GM10266 (cell line): Measurements from ENCODE around the gene XRCC1.

ENCODE experiments used
- DNase-seq: peaks from one replicate; pipeline ENCODE4 v3.0.0; 2012; ENCODE audit errors: extremely low spot score
- TF ChIP-seq, protein P1 (sequence below): IDR thresholded peaks from 2 replicates; pipeline ENCODE4 v1.5.1; 2012; ENCODE audit warnings: mild to moderate bottlenecking, low read depth; ENCODE audit not compliant: control insufficient read depth, insufficient read depth; ENCODE audit errors: missing control alignments

Gene XRCC1

DNA sequence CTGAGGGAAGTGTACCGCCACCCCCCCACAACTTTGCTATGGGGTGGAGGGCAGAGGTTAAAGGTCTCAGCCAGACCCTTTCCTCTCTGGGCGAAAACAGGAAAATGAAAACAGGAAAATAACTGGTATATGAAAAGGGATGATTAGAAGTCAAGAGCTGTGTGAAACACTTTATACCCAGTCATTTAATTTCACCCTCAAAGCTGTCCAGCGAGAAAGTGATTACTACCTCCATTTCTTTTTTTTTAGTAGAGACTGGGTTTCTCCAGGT lies 70.2 kb downstream of the XRCC1 start:
- DNase-seq: no peak

DNA sequence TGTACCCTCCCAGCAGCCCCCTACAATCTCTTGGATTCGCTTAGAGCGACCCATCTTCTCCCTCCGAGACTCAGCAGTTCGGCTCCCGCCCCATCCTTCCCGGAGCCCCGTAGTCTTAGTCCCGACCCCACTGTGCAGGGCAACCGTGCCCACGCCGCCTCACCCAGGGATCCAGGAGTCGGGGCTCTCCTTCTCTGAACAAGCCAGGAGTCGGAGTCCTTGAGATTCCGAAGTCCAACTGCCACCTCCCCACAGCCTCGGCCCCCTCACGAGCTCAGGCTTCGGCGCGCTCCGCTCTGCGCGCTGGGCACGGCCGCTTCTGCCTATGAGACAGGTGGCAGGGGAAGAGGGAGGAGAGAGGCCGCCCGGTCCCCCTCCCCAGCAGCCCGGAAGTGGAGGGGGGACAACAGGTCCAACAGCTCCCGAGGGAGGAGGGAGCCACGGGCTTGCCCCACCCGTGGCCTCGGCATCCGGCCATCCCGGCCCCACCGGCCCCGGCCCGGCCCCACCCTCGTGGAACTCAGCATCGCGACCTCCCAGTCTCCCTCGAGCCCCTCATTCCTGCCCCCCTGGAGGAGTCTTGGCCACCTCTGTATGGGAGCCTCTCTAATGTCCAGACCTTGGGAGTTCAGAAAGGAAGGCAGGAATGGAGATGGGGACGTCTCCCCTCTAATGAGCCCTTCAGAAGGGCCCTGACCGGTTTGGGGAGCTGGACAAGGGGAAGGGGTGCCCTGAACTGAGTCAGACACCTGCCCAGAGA lies 70.7 kb downstream of the XRCC1 start, which contains the start of gene PHLDB3:
TSS of gene PHLDB3 (minus strand) at position 321 of the 760 bp plus-strand sequence. CDS start 628 bp downstream, outside the sequence.
- no peak for DNase-seq
- TF ChIP-seq, protein P1, sequence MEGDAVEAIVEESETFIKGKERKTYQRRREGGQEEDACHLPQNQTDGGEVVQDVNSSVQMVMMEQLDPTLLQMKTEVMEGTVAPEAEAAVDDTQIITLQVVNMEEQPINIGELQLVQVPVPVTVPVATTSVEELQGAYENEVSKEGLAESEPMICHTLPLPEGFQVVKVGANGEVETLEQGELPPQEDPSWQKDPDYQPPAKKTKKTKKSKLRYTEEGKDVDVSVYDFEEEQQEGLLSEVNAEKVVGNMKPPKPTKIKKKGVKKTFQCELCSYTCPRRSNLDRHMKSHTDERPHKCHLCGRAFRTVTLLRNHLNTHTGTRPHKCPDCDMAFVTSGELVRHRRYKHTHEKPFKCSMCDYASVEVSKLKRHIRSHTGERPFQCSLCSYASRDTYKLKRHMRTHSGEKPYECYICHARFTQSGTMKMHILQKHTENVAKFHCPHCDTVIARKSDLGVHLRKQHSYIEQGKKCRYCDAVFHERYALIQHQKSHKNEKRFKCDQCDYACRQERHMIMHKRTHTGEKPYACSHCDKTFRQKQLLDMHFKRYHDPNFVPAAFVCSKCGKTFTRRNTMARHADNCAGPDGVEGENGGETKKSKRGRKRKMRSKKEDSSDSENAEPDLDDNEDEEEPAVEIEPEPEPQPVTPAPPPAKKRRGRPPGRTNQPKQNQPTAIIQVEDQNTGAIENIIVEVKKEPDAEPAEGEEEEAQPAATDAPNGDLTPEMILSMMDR: no peak

More for the DNA sequence above, 70.2 kb downstream of the XRCC1 start:
- TF ChIP-seq, protein P1: no peak

DNA sequence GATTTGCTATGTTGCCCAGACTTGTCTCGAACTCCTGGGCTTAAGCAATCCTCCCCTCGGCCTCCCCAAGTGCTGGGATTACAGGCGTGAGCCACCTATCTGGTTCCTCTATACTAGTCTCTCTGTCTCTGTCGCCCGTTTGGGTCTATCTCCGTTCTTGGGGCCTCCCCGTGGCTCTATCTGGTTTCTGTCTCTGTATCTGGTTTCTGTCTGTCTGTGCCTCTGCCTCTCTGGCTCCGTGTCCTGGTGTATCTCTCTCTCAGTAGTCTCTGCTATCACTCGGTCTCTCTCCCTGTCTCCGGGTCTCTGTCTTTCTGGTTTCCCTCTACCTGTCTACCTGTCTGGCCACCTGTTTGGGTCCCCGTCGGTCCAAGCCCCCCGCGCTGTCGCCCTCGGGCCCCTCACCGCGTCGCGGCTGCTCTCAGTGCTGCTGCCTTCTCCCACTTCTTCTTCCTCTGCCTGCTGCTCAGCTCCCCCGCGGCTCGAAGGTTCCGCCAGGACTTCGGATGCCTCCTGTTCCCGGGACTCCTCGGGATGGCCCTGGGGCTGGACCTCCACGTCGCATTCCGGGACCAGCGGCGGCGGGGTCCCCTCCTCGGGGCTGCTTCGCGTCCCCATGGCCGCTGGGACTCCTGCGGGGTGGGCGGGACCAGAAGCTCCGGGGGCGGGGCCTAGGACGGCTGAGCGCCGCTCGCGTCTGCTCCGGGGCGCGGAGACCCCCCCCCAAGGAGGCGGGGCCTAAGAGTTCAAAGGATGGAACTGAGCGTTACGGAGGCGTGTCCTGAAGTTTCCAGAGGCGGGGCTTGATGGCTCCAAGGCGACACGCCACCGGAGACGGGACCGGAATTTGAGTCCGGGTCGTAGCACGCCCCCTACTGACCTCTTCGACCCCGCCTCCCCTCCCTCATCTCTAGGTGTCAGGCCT lies 71.6 kb downstream of the XRCC1 start:
- TF ChIP-seq, protein P1: peak; percentile 49
- DNase-seq: peak; percentile 99

DNA sequence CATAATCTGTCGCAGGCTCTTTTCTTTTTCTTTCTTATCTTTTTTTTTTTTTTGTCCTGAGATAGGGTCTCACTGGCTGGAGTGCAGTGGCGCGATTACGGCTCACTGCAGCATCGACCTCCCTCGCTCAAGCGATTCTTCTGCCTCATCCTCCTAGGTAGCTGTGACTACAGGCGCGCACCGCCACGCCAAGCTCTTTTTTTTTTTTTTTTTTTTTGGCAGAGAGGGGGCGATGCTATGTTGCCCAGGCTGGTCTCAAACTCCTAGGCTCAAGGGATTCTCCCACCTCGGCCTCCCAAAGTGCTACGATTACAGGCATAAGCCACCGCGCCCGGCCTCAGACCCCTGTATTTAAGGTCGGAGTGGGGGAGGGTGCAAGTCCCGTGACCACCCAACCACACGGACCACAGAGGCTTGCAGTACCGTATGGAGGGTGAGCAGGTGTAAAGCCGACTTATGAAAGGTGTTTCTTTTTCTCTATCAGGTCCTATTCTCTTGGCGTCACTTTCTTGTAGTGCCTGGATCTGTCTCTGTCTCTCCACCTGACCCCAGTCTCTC lies 72.8 kb downstream of the XRCC1 start:
- TF ChIP-seq, protein P1: no peak
- DNase-seq: no peak

DNA sequence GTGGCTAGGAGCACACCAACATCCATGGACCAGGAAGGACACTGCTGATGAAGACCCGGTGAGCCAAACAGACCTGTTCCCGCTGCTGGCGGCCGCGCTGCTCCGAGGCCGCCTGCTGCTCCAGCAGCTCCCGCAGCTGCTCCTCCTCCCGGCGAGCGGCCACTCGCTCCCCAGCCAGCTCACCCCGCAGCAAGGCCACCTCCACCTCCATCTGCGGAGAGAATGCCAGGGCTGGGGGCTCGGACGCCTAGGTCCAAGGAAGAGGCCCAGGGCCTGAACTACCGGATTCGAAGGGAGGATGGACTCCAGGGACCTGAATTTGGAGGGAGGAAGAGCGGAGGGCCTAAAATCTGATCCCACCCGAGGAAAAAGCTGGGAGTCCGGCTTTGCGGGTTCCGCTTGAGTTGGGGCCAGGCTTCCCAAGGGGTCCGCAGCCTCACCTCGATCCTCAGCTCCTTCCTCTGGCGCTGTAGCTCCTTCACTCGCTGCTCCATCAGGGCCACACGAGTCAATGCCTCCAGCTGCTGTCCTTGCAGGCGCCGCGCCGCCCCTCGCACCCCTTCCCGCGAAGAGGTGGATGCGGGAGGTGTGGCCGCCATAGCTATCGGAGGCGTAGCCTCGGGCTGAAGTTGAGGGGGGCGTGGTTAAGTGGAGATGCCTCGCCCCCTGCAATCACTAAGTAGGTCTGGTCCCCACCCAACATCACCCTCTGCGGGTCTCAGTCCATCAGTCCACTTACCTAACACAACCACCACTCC lies 73.5 kb downstream of the XRCC1 start:
- DNase-seq: no peak

DNA sequence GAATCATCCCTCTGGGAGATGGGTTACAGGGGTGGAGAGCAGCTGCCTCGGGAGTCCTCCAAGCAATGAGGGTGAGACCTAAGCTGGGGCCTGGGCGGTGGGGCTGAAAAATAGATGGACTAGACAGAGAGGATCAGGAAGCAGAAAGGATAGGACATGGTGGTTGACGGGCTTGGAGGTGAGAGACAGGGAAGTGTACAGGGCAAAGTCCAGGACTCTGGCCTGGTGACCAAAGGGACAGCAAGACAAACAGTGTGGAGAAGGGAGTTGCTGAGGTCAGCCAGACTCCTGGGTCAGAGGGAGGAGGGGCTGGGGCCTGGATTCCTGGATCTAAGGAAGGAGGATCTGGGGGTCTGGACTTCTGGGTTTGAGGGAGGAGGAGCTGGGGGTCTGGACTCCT lies 76.3 kb downstream of the XRCC1 start:
- no peak for DNase-seq
- TF ChIP-seq, protein P1: no peak

More for the DNA sequence above, 73.5 kb downstream of the XRCC1 start:
- TF ChIP-seq, protein P1: no peak
